Activated CD4-positive, alpha-beta T cell treated with anti-CD3 and anti-CD28 coated beads, Interleukin-2, Interleukin-4, amounts not matched to agents 100 ng/mL and 50 ng/mL, durations not matched to agents 16 hours and 8 hours (primary cell): ENCODE data around the gene EDRF1.

Experiments used
- DNase-seq: peaks from one replicate; pipeline ENCODE4 v3.0.0-alpha.2; 2020; ENCODE audit warnings: low spot score

EDRF1 gene

DNA sequence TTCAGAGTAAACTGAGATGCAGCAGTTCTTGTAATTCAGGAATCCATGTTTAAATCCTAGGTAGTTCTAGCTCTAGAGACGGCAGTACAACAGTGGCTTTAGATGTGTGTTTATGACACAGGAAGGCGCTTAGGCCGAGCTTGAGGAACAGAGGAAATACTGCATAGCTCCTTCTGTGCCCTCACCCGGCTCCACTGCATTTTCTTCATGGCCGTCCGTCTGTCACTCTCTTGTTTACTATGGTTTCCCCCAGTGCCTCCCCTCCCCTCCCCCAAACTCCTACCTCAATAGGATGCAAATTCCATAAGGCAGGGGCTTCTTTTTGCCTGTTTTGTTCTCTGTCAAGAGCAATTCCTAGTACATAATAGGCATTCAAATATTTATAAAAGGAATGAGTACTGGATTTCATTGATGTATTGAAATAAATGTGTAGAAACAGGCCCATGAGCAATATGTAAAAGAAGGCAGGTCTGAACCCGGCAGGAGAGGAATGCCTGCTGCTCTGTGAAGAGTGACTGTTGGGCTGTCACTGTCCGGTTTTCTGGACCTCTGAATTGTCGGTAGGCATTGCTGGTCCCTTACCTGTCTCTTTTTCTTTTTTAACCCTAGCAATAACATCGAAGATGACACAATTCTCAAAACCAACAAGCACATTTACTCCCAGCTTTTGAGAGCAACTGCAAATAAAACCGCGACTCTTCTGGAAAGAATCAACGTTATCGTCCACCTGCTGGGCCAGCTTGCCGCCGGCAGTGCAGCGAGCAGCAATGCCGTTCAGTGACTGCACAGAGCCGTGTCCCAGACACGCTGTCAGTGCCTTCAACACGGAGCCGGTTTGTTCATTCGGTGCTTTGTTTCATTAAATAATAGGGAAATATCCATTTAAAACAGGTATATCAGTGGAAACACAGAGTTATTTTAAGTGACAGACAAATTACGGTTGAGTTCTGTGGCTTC is 43.5 kb downstream of the EDRF1 start:
- no peak for DNase-seq

DNA sequence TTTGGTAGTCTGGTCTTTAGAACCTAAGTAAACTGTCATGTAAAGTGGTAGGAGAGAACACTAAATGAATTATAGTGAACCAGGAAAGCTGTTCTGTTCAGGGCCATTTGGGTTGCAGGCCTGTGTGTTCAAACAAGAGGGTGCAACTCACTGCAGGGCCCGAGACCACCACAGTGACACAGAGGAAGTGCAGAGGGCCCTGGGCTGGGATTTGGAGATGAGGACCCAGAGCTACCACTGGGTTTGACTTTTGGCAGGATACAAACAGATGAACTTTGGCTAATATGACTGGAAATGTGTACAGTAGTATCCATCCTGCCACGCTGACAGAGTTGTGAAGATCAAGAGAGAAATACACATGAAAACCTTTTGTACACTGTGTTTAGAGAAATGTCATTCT is 46.3 kb downstream of the EDRF1 start:
- DNase-seq = no peak

DNA sequence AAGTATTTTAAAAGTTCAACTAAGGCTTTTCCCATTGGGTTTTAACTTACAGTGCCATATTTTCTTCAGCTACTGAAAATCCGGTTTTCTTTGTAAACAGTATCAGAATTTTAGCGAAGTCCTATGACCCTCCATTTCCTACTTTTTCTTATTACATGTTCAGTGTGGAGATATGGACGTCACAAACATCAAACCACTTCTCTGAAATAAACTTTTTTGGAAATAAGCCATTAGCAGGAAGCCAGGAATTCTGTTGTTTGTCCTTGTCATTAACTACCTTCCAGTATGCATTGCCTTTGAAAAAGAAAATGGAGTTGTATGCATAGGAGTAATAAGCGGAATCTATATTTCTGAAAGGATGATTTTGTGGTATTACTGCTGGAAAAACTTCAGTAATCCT is 47.0 kb downstream of the EDRF1 start:
- no peak for DNase-seq

DNA sequence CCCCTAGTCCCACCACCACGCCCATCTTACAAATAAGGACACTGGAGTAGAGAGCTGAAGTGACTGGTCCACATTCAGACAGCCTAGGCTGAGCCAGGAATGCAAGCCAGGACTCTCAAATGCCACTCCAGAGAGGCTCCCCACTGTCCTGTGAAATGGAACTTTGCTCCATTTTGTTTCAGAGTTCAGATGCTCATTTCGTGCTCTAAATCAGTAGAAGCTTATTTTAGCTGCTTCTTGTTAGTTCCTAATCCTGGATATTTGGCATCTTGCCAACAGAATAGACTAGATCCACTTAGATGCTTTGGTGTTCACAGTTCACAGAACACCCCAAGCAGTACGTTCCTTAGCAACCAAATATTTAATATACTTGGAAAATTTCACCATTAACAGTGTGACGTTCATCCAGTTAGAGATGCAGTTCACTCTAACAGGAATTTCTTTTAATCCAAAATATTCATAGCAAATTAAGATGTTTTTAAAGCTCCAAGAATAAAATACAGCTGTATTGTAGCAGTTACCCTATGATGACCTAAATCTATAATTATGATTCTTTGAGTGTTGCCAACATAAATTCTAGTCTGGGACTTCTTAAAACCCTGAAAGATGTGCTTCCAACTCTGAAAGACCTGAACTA is 48.8 kb downstream of the EDRF1 start:
- no peak for DNase-seq

DNA sequence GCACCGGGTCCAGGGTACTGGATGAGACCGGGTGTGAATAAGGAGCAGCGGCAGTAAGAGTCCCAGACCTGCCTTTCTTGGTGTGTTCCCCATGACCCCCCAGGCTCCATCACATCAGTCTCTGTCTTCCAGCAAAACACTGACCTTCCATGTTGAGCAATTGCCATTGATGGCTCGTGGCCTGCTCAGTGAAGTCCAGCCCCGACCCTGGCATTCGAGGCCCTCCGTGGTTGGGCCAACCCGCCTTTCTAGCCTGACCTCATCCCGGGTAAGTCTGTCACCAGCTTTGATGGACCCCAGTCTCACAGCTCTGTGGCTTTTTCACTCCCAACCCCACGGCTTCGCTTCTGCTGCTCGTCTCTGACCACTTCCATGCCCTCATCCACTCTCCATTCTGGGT is 49.7 kb downstream of the EDRF1 start:
- no peak for DNase-seq

DNA sequence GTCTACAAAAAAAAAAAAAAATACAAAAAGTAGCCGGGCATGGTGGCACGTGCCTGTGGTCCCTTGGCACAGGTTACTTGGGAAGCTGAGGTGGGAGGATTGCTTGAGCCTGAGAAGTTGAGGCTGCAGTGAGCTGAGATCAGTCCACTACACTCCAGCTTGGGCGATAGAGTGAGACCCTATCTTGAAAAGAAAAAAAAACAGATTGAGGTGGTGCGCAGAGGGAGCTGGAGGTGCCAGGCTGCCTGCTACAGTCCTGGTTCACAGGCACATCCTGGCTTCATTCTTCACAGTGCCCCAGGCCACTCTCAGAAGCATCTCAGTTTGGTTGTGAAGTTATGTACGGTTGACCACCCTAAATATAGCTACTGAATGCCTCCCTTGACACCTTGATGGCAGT is 51.3 kb downstream of the EDRF1 start:
- DNase-seq = no peak

DNA sequence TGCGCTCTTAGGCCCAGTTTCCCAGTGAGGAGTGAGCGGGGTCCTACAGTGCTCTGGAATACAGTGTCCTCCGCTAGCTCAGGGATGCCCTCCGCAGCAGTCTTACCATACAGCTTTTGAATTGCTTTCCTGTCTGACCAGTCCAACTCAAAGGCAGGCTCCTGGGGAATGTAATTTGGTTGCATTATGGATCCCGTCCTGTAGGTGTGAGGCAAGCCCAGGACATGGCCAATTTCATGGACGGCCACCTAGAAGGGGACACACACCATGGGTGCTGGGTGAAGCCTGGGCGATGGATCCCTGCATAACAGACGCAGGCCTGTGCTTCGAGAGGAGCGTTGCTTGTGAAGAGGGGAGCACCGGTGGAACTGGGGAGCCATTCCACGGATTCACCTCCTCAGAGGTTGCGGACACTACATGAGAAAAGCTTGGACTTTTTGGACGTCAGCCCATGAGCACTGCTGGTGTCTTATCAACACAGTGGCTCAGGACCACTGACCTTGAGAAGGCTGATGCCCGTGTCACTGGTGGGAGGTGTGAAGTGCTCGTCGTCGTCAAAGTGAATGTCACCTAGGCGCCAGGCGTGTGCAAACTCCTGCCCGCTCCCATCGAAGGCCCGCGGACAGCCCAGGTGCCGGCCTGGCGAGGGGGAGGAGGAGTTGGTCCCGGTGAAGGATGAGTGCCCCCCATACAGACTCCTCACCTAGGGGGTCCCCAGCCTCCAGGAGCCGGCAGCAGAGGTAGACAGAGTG is 52.8 kb downstream of the EDRF1 start:
- DNase-seq = no peak

DNA sequence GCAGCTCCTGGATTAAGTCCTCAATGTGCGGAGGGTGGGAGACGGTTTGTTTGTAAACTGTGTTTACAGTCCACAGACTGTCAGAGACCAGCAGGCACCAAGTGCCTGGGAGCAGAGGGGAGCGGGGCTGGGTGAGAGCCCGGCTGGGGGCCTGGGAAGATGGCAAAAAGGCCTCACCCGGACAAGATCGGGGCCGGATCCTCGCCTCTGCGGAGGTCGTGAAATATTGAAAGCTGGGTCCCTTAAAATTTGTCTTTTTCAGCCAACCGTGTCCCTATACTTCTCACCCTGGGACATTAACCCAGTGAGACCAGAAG is 53.3 kb downstream of the EDRF1 start:
- DNase-seq = no peak

DNA sequence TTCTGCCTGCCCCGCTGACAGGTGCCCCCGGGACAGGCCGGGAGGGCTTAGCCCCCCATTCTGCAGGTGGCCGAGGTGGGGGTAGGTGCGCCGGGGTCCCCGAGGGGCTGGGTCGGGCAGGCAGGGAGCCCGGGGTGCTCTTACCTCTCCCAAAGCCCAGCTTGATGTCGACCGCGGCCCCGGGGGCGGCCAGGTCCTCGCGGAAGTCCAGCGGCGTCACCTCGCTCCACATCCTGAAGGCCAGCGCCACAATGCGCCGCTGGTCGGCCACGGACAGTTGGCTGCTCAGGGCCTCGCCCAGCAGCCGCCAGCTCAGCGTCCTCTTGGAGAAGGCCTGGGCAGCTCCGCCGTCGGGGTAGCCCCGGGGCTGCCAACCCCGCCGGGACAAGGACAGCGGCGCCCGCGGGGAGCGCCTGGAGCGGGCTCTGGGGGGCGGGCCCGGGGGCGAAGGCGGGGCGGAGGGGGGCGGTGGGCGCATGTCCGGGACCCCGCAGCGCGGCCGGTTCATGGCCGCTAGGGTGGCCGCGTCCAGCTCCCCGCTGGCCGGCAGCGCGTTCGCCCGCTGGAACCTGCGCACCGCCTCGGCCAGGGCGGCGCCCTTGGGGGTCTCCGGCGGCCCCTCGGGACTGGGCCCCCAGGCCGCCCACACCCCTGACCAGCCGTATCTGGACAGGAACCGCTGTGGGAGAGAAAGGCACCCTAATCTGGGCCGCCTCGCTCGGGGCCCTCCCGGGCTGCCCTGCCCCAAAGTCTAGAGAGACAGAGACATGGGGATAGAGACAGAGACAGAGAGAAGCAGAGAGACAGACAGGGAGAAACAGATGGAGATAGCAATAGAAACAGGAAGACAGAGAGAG is 54.4 kb downstream of the EDRF1 start:
- no peak for DNase-seq

DNA sequence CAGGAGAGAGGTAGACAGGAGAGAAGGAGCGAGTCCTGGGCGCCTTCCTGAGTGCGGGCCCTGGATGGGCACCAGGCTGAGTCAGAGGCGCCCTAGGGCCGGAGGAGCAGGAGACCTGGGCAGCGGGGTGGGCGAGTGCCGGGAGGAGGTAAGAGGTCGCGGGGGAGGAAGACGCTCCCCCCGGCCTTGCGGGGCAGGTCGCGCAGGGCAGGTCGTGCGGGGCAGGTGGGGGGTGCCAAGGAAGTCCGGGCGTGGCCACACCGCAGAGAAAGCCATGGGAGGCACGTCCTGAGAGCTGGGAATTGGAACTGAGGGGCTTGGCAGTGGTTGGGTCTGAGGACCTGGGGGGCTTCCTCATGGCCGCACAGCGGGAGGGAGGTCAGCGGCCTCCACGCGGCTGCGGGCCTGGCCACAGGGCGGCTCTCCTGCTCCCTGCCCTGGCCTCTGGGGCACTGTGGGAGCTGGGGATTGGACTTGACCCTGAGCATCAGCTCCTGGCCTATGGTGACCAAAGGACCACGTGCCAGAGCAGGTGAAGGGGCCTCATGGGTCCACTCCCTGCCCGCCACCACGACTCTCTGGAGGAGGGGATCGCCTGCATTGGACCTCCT is 55.2 kb downstream of the EDRF1 start:
- DNase-seq = no peak

DNA sequence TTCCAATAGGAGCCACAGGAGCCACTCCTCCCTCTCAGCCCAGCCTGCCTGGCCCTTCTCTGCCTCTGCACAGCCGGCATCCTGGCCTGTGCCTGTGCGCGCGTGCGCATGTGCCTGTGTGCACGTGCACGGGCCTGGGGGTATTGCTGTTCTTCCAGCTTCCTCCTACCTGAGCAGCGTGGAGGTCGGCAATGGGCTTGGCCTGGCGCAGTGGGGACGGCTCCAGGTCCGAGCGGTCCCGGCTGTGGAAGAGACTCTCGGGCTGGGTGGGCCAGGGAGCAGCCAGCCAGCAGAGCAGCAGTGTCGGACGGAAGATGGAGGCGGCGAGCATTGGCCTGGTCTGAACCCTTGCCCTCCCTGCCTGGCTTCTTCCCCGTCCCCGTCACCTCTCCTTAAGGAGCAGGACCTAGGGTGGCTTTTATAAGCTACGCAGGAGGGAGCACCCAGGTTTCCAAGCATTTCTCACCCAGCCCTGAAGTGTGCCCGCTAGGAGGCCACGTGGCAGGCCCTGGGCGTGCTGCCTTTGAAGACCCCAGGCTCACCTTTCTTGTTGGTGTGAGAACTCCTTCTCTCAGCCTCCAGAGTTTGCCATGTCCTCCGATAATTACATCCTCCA is 56.1 kb downstream of the EDRF1 start, which contains the start of gene MMP21:
MMP21 (minus strand) TSS at position 331 of the 616 bp plus-strand sequence; CDS start at position 331, 0 bp downstream.
- DNase-seq = no peak

DNA sequence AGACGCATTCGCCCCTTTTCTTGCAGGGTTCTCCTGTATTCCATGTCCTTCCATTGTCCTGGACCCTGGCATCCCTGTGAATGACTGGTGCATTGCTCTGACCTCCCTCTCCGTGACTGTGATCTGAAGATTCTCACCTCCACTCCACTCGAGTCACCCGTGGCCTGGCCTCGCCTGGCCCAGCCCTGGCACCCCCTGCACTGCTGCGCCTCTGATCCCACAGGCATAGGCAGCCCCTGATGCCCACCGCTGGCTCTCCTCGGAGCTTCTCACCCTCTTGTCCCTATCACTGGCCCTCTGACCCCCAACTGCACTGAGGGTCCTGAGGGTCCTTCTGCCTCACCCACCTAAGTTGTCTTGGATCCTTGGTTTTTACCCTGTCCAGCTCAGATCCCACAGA is 58.3 kb downstream of the EDRF1 start:
- no peak for DNase-seq

DNA sequence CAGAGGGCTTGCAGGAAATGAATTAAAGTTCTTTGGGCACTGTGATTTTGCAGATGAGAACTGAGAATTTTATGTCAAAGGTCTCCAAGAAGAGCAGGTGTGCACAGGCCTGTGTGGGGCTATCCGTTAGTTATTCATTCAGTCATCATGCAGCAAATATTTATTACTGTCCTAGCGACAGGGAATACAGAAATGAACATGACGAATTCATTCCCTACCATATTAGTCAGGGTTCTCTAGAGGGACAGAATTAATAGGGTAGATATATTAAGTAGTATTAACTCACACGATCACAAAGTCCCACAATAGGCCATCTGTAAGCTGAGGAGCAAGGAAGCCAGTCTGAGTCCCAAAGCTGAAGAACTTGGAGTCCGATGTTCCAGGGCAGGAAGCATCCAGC is 59.0 kb downstream of the EDRF1 start:
- DNase-seq = no peak

DNA sequence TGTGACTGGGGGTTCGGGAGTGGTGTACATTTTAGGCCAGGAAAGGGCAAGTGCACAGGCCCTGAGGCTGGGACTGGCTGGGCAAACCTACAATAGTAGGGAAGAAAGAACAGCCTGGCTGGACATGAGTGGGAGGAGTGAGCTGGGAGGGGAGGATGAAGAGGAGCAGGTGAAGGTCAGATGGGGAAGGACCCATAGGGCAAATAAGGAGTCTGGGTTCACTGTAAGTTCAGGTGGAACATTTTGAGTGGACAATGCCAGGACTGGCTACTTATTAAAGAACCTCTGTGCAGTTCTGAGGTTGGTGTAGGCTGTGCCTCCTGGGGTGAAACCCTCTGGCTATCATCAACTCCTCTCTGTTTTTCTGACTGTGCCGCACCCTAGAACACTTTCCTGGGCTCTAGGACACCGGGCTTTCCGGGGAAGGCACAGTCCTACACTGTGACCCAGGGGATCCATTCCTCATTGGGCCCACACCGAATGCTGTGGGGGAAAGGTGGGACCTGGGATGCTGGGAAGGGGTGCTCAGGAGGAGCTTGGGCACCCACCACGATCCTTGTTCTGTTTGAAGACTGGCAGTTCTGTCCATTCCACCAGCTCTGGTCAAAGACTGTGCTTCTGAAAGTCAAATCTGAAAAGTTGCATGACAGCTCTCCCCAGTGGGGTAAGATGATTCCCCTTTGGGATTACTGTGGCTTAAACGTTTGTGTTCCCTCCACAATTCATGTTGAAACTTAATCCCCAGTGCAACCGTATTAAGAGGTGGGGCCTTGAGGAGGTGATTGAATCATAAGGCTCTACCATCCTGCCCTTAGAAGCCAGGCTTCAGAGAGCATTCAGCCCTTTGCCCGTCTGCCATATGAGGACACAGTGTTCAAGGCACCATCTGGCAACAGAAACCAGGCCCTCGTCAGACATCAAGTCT is 60.2 kb downstream of the EDRF1 start:
- no peak for DNase-seq

DNA sequence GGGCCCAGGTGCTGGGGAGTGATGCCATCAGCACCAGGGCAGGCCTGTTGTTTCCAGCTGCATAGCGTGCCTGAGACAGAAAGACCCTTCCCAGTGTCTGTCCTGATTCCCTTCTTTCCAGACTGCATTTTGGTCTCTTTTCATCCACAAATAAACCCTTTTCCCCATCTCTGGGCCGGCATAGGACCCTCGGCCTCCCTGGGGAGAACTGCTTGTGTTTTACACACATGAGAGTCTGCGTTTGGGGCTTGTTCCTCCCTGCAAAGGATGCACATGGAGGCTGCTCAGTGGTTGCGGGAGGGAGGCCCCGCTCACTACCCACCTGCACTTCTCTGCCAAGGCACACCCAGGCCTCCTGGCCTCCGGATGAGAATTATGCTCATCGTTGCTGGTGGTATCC is 61.9 kb downstream of the EDRF1 start:
- DNase-seq = no peak

DNA sequence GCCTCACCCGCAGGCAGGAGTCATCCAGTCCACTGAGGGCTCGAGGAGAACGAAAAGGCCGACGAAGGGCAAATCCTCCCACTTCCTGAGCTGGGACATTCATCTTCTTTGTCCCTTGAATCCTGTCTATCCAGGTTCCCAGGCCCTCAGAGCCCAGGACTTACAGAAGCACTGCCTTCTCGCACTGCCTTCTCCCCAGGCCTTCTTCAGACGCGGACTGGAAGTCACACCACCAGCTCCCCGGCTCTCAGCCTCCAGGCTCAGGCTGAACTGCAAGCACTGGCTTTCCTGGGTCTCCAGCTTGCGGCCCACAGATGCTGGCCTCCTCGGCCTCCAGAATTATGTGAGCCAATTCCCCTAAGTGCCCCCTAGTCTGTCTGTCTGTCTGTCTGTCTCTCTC is 62.5 kb downstream of the EDRF1 start:
- no peak for DNase-seq

DNA sequence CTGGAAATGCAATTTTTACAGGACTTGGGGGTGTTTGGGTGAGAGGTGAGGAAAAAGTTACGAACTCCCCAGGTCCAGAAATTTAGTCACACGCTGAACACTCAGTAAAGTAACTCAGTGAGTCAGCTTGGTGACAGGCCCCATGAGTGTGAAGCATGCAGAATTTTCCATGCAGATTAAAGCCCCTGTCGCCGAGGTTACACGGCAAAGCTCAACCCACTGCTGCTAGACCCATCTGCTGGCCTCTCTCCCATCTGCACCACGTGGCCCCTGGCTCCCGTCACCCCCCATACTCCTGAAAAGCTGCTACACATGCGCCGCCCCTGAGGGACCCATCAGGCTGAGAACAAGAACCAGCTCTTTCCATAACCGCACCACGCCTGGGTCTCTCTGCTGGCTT is 63.1 kb downstream of the EDRF1 start:
- no peak for DNase-seq

DNA sequence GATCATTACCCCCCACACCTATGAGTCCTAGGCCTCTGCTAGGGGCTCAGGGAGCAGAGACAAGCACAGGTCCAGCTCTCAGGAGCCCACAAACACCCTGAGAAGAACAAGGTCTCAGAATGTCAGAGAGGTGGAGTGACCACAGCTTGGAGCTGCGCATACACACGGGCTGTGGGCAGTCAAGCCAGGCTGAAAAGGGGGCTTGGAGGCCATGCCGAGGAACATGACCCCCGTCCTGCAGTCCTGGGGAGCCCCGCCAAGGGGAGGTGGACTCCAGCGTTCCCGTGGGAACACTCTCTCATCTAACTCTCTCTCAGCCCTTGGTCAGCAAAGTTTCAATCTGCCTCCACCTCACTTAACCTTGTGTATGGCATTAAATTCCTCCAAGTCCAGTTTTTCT is 63.9 kb downstream of the EDRF1 start:
- DNase-seq = no peak

DNA sequence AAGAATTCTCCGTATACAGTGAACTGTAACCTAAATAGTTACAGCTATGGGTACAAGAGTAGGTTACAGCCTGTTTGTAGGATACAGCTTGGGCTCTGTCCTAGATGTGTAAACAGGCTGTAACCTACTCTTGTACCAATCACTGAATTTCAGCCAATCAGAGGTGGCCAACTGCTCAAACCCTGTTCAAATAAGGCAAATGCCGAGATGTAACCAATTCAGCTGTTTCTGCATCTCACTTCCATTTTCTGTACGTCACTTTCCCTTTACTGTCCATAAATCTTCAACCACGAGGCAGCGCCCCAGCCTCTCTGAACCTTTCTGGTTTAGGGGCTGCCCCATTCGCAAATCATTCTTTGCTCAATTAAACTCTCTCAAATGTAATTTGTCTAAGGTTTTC is 64.4 kb downstream of the EDRF1 start:
- DNase-seq = no peak

DNA sequence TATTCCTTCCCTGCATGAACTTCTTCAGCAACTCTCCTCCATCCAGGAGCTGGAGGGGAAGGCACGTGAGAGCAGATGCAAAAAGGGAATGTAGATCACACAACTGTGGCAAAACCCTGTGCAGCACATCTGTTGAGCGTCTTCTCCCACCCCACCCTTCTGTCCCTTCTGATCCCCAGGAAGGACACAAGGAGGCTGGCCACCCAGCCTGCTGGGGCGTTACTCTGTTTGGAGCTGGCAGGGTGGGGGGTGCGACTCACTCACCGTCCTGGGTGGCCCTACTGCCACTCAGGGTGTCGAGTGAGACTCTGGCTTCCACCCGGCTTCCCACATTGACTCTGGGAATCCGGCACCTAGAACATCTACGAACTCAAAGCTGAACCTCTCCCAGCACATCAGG is 66.3 kb downstream of the EDRF1 start:
- no peak for DNase-seq
